ENCODE results near the gene ABCB6.
A peak's percentile ranks its signal among the peaks of the same experiment; 100 is the strongest.
"Not testable (repeated sequence)": the region's sequence is repeated elsewhere in the genome, so short reads cannot be mapped to it uniquely, and the experiment has no call there.

Gene ABCB6

GRCh38 chr2:219213026-219213415 lies 5.7 kb downstream of the ABCB6 start:
- no peak for DNase-seq

GRCh38 chr2:219210886-219211362 lies 7.8 kb downstream of the ABCB6 start:
- DNase-seq = no peak

GRCh38 chr2:219210196-219210885 lies 8.4 kb downstream of the ABCB6 start:
- DNase-seq = no peak

- no peak for DNase-seq
These were observed 9.2 kb downstream of the ABCB6 start for GRCh38 chr2:219209236-219210195.

GRCh38 chr2:219207884-219208740 lies 10.6 kb downstream of the ABCB6 start:
- DNase-seq = no peak

- DNase-seq = no peak
These were observed 11.4 kb downstream of the ABCB6 start for GRCh38 chr2:219207134-219207883.

GRCh38 chr2:219206328-219207133 lies 12.2 kb downstream of the ABCB6 start, which contains the start of gene ZFAND2B:
TSS of gene ZFAND2B (plus strand) at chr2:219206782. CDS start at chr2:219206988, 206 bp downstream.
- peak; percentile 96 for DNase-seq

- no peak for DNase-seq
These were observed 12.8 kb downstream of the ABCB6 start for GRCh38 chr2:219205981-219206327.

- DNase-seq = no peak
These were observed 13.6 kb downstream of the ABCB6 start for GRCh38 chr2:219205165-219205538.

GRCh38 chr2:219204425-219205164 lies 14.2 kb downstream of the ABCB6 start:
- no peak for DNase-seq

GRCh38 chr2:219201331-219201730 lies 17.4 kb downstream of the ABCB6 start:
- DNase-seq = not testable (repeated sequence)

GRCh38 chr2:219200502-219201326 lies 18.0 kb downstream of the ABCB6 start:
- DNase-seq = not testable (repeated sequence)

GRCh38 chr2:219199470-219200211 lies 19.1 kb downstream of the ABCB6 start:
- DNase-seq = no peak

- no peak for DNase-seq
These were observed 19.8 kb downstream of the ABCB6 start for GRCh38 chr2:219198974-219199373.

GRCh38 chr2:219197388-219197787 lies 21.4 kb downstream of the ABCB6 start:
- DNase-seq = no peak

GRCh38 chr2:219186754-219187456 lies 31.9 kb downstream of the ABCB6 start:
- no peak for DNase-seq

- no peak for DNase-seq
These were observed 34.6 kb downstream of the ABCB6 start for GRCh38 chr2:219184121-219184520.

GRCh38 chr2:219183151-219183772 lies 35.5 kb downstream of the ABCB6 start:
- no peak for DNase-seq
